ENCODE results near the gene ARFGEF3.
"Not testable (repeated sequence)": the region's sequence is repeated elsewhere in the genome, so short reads cannot be mapped to it uniquely, and the experiment has no call there.

The ARFGEF3 gene

GRCh38 chr6:138271451-138271850, 109.7 kb downstream of the ARFGEF3 start:
- no peak overlapping the region for H3K4me3 ChIP-seq (ENCODE audit: low read depth, low read length)

GRCh38 chr6:138272533-138273315, 111.0 kb downstream of the ARFGEF3 start:
- H3K4me3 ChIP-seq (ENCODE audit: low read depth, low read length), result no peak overlapping the region

GRCh38 chr6:138275976-138276375, 114.2 kb downstream of the ARFGEF3 start:
- no peak overlapping the region for H3K4me3 ChIP-seq (ENCODE audit: low read depth, low read length)

GRCh38 chr6:138277835-138278234, 116.1 kb downstream of the ARFGEF3 start:
- H3K4me3 ChIP-seq (ENCODE audit: low read depth, low read length), result no peak overlapping the region

GRCh38 chr6:138278326-138278725, 116.6 kb downstream of the ARFGEF3 start:
- H3K4me3 ChIP-seq (ENCODE audit: low read depth, low read length), result no peak overlapping the region

GRCh38 chr6:138285800-138286199, 124.1 kb downstream of the ARFGEF3 start:
- no peak overlapping the region for H3K4me3 ChIP-seq (ENCODE audit: low read depth, low read length)

GRCh38 chr6:138286698-138287097, 125.0 kb downstream of the ARFGEF3 start:
- no peak overlapping the region for H3K4me3 ChIP-seq (ENCODE audit: low read depth, low read length)

- H3K4me3 ChIP-seq (ENCODE audit: low read depth, low read length), result no peak overlapping the region
These were observed 125.6 kb downstream of the ARFGEF3 start for GRCh38 chr6:138287144-138287955.

GRCh38 chr6:138288428-138289085, 126.8 kb downstream of the ARFGEF3 start:
- not testable (repeated sequence) for H3K4me3 ChIP-seq (ENCODE audit: low read depth, low read length)

GRCh38 chr6:138289739-138290138, 128.0 kb downstream of the ARFGEF3 start:
- H3K4me3 ChIP-seq (ENCODE audit: low read depth, low read length), result no peak overlapping the region

- no peak overlapping the region for H3K4me3 ChIP-seq (ENCODE audit: low read depth, low read length)
These were observed 128.8 kb downstream of the ARFGEF3 start for GRCh38 chr6:138290423-138290962.

- no peak overlapping the region for H3K4me3 ChIP-seq (ENCODE audit: low read depth, low read length)
These were observed 129.5 kb downstream of the ARFGEF3 start for GRCh38 chr6:138291036-138291848.

GRCh38 chr6:138291849-138292181, 130.1 kb downstream of the ARFGEF3 start:
- H3K4me3 ChIP-seq (ENCODE audit: low read depth, low read length), result no peak overlapping the region

- no peak overlapping the region for H3K4me3 ChIP-seq (ENCODE audit: low read depth, low read length)
These were observed 130.7 kb downstream of the ARFGEF3 start for GRCh38 chr6:138292482-138292881.

- no peak overlapping the region for H3K4me3 ChIP-seq (ENCODE audit: low read depth, low read length)
These were observed 132.0 kb downstream of the ARFGEF3 start for GRCh38 chr6:138293428-138294395.

- H3K4me3 ChIP-seq (ENCODE audit: low read depth, low read length), result no peak overlapping the region
These were observed 134.6 kb downstream of the ARFGEF3 start for GRCh38 chr6:138296381-138296780.

- H3K4me3 ChIP-seq (ENCODE audit: low read depth, low read length), result no peak overlapping the region
These were observed 135.0 kb downstream of the ARFGEF3 start for GRCh38 chr6:138296786-138297185.

GRCh38 chr6:138297761-138298298, 136.1 kb downstream of the ARFGEF3 start:
- H3K4me3 ChIP-seq (ENCODE audit: low read depth, low read length), result no peak overlapping the region

GRCh38 chr6:138300469-138300868, 138.7 kb downstream of the ARFGEF3 start:
- no peak overlapping the region for H3K4me3 ChIP-seq (ENCODE audit: low read depth, low read length)

All from iPS-11a (cell line).